Loucy (cell line): ENCODE measurements around the gene ADAMTSL4.

ENCODE experiments used
- CTCF ChIP-seq: fragments of 200-600 bp; sonication (generic); conservative IDR thresholded peaks from 2 replicates; pipeline ENCODE4 v1.5.1; 2014; ENCODE audit warnings: mild to moderate bottlenecking, antibody characterized with exemption, low read length
- EZH2phosphoT487 ChIP-seq: fragments of 200-600 bp; IDR thresholded peaks from 2 replicates; pipeline ENCODE4 v1.6.1; 2018; ENCODE audit warnings: antibody characterized with exemption, mild to moderate bottlenecking, moderate library complexity, borderline replicate concordance

- TF ChIP-seq CTCF (no peak), EZH2phosphoT487 (no peak)
These were observed 13.5 kb upstream of the ADAMTSL4 start for GRCh38 chr1:150535511-150536287.
